ENCODE measurements around the gene MT1HL1. TPM values are rescaled to one million over a fixed set of nuclear protein-coding genes. Genes with fewer than 3 reads are reported as not detected.

Gene MT1HL1
- total and polyA plus RNA-seq, 2 of the 4 experiments (the other 2 are of a cell fraction): not detected

GRCh38 chr1:237012361-237012760, 8.1 kb upstream of the MT1HL1 start:
- no peak for TF ChIP-seq ELK1 (IDR thresholded peaks at IDR 0.05; ENCODE audit: borderline replicate concordance, low read depth, low read length)
- TF ChIP-seq USF2 (IDR thresholded peaks at IDR 0.05; ENCODE audit: low read depth, low read length): no peak
- TF ChIP-seq MAZ (IDR thresholded peaks at IDR 0.05; ENCODE audit: borderline replicate concordance, low read depth, low read length): no peak
- TF ChIP-seq SMC3 (IDR thresholded peaks at IDR 0.05; ENCODE audit: low read depth, low read length): no peak
- TF ChIP-seq MXI1 (IDR thresholded peaks at IDR 0.05; ENCODE audit: borderline replicate concordance, low read depth, low read length): no peak
- no peak for TF ChIP-seq BHLHE40 (IDR thresholded peaks at IDR 0.05; ENCODE audit: low read depth, low read length)
- no peak for TF ChIP-seq CTCF (conservative IDR thresholded peaks at IDR 0.05; ENCODE audit: low read depth, low read length)
- TF ChIP-seq NFE2L2 (IDR thresholded peaks at IDR 0.05; ENCODE audit: low read depth, low read length): no peak
- TF ChIP-seq RAD21 (IDR thresholded peaks at IDR 0.05; ENCODE audit: low read length): no peak
- no peak for TF ChIP-seq CEBPB (IDR thresholded peaks at IDR 0.05; ENCODE audit: low read depth, low read length)
- TF ChIP-seq MAFK (IDR thresholded peaks at IDR 0.05; ENCODE audit: low read depth, low read length): no peak
- no peak for TF ChIP-seq POLR2A (IDR thresholded peaks at IDR 0.05; ENCODE audit: low read depth, low read length)
- no peak for TF ChIP-seq FOS (IDR thresholded peaks at IDR 0.05; ENCODE audit: low read depth, low read length)
- H3K56ac ChIP-seq (ENCODE audit: extremely low read depth, insufficient read depth, low read length): no peak overlapping the region
- no peak overlapping the region for H3K14ac ChIP-seq (replicated peaks; ENCODE audit: low read depth, low read length)
- no peak overlapping the region for H2AFZ ChIP-seq (replicated peaks; ENCODE audit: low read length, poor library complexity)
- peaks cover 11% of the 10 kb centered on the region for H3K9me3 ChIP-seq (ENCODE audit: control insufficient read depth, insufficient read depth, low read length)
- H3K4me1 ChIP-seq (ENCODE audit: control insufficient read depth, insufficient read depth, low read length): no peaks in the 10 kb centered on the region
- H2BK120ac ChIP-seq (ENCODE audit: low read depth, low read length): no peak overlapping the region
- intact Hi-C loops (cut with micrococcal nuclease): no loop called here
- no peak overlapping the region for H4K8ac ChIP-seq (ENCODE audit: low read depth in 2 of 2, low read length in 2 of 2)
- H2AK9ac ChIP-seq (replicated peaks; ENCODE audit: low read depth, low read length, poor library complexity): no peak overlapping the region
- CTCF ChIA-PET: no interaction called here
- in situ Hi-C loops (cut with MboI; ENCODE audit: low sequenced_read_pairs): no loop called here
- no peaks in the 10 kb centered on the region for H3K36me3 ChIP-seq (ENCODE audit: control insufficient read depth, insufficient read depth, low read length)
- no peak overlapping the region for H3K9ac ChIP-seq (ENCODE audit: low read depth, low read length)
- no CpG with 5 or more reads among the region's 5 CpGs for WGBS, 2 experiments (ENCODE audit: extremely low coverage in 2 of 2, insufficient read length in 1 of 2)
- H2BK15ac ChIP-seq (ENCODE audit: low read depth, low read length): no peak overlapping the region
- H3K4me3 ChIP-seq (ENCODE audit: insufficient read depth, low read depth, low read length): no peak overlapping the region
- H4K91ac ChIP-seq (ENCODE audit: insufficient read depth, low read depth, low read length): no peak overlapping the region
- no peaks in the 10 kb centered on the region for H3K27me3 ChIP-seq (ENCODE audit: control insufficient read depth, insufficient read depth, low read length)
- no peak for DNase-seq
- H3K9me1 ChIP-seq (ENCODE audit: insufficient read depth, low read length): no peaks in the 10 kb centered on the region
- ATAC-seq (ENCODE audit: low read depth): no peak
- H3K18ac ChIP-seq (ENCODE audit: low read depth, low read length): no peak overlapping the region
- no peak overlapping the region for H3K23ac ChIP-seq (ENCODE audit: low read depth, low read length)
- no peak overlapping the region for H3K4me2 ChIP-seq (ENCODE audit: low read depth, low read length)
- H3K4ac ChIP-seq (ENCODE audit: low read depth, low read length): no peak overlapping the region
- BruUV-seq (replicated peaks): no TSS peak
- no peak overlapping the region for H4K5ac ChIP-seq (ENCODE audit: low read depth, low read length)
- H3K79me1 ChIP-seq (ENCODE audit: low read depth in 1 of 2, low read length in 2 of 2): no peaks in the 10 kb centered on the region
- no peak overlapping the region for H2AK5ac ChIP-seq (ENCODE audit: low read depth, low read length)
- dilution Hi-C loops (cut with HindIII; ENCODE audit: low sequenced_read_pairs, unreplicated experiment): no loop called here
- POLR2A ChIA-PET (ENCODE audit: unreplicated experiment): no interaction called here
- no peak overlapping the region for H2BK20ac ChIP-seq (ENCODE audit: low read depth, low read length)
- H4K20me1 ChIP-seq (ENCODE audit: insufficient read depth, low read length): no peaks in the 10 kb centered on the region
- no peak overlapping the region for H2BK5ac ChIP-seq (ENCODE audit: low read depth, low read length, poor library complexity, severe bottlenecking)
- H3K27ac ChIP-seq (ENCODE audit: insufficient read depth, low read length): no peak overlapping the region

Measured in IMR-90 (cell line).